Parathyroid adenoma (tissue), 2 donors: ENCODE data around the gene IL21R.

Source experiments
- H2AFZ ChIP-seq: fragments of 300-600 bp; sonication (generic); one replicate; pipeline ENCODE4 v1.7.0; 2017; ENCODE audit warnings: antibody characterized with exemption, mild to moderate bottlenecking
- H3K27ac ChIP-seq: fragments of 300-600 bp; sonication (generic); one replicate; pipeline ENCODE4 v1.7.0; 2017
- H3K27me3 ChIP-seq: fragments of 300-600 bp; sonication (generic); one replicate; pipeline ENCODE4 v1.7.0; 2017; ENCODE audit warnings: low read length; ENCODE audit not compliant: control insufficient read depth, insufficient read depth
- H3K36me3 ChIP-seq: fragments of 300-600 bp; sonication (generic); one replicate; pipeline ENCODE4 v1.7.0; 2017; ENCODE audit warnings: low read length; ENCODE audit not compliant: control insufficient read depth, insufficient read depth
- H3K4me1 ChIP-seq: fragments of 300-600 bp; sonication (generic); one replicate; pipeline ENCODE4 v1.7.0; 2017; ENCODE audit warnings: control low read depth
- H3K4me2 ChIP-seq: fragments of 300-600 bp; sonication (generic); one replicate; pipeline ENCODE4 v1.7.0; 2017; ENCODE audit warnings: low read length
- H3K4me3 ChIP-seq: fragments of 300-600 bp; sonication (generic); one replicate; pipeline ENCODE4 v1.7.0; 2017; ENCODE audit warnings: low read depth, low read length
- H3K79me2 ChIP-seq: fragments of 300-600 bp; sonication (generic); one replicate; pipeline ENCODE4 v1.7.0; 2017; ENCODE audit warnings: control low read depth
- H3K9ac ChIP-seq: fragments of 300-600 bp; sonication (generic); one replicate; pipeline ENCODE4 v1.7.0; 2017; ENCODE audit warnings: mild to moderate bottlenecking
- H3K9me3 ChIP-seq: fragments of 300-600 bp; sonication (generic); one replicate; pipeline ENCODE4 v1.7.0; 2017; ENCODE audit warnings: low read length; ENCODE audit not compliant: control insufficient read depth
- TF ChIP-seq, protein P1 (sequence below): fragments of 300-600 bp; sonication (generic); IDR thresholded peaks from one replicate; pipeline ENCODE4 v1.7.0; 2017; ENCODE audit warnings: antibody characterized with exemption, mild to moderate bottlenecking
- donor health status: primary hyperparathyroidism.

The IL21R gene

GRCh38 chr16:27492588-27492979, 90.6 kb downstream of the IL21R start:
- H2AFZ ChIP-seq, result no peak overlapping the region
- no peak overlapping the region for H3K27ac ChIP-seq
- no peak overlapping the region for H3K4me2 ChIP-seq
- H3K9me3 ChIP-seq, result no peaks in the 10 kb centered on the region
- H3K4me3 ChIP-seq, result no peak overlapping the region
- TF ChIP-seq, protein P1, sequence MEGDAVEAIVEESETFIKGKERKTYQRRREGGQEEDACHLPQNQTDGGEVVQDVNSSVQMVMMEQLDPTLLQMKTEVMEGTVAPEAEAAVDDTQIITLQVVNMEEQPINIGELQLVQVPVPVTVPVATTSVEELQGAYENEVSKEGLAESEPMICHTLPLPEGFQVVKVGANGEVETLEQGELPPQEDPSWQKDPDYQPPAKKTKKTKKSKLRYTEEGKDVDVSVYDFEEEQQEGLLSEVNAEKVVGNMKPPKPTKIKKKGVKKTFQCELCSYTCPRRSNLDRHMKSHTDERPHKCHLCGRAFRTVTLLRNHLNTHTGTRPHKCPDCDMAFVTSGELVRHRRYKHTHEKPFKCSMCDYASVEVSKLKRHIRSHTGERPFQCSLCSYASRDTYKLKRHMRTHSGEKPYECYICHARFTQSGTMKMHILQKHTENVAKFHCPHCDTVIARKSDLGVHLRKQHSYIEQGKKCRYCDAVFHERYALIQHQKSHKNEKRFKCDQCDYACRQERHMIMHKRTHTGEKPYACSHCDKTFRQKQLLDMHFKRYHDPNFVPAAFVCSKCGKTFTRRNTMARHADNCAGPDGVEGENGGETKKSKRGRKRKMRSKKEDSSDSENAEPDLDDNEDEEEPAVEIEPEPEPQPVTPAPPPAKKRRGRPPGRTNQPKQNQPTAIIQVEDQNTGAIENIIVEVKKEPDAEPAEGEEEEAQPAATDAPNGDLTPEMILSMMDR, result no peak
- H3K36me3 ChIP-seq, result no peaks in the 10 kb centered on the region
- H3K4me1 ChIP-seq, result no peaks in the 10 kb centered on the region
- no peaks in the 10 kb centered on the region for H3K27me3 ChIP-seq
- no peaks in the 10 kb centered on the region for H3K79me2 ChIP-seq
- H3K9ac ChIP-seq, result no peak overlapping the region

DNA sequence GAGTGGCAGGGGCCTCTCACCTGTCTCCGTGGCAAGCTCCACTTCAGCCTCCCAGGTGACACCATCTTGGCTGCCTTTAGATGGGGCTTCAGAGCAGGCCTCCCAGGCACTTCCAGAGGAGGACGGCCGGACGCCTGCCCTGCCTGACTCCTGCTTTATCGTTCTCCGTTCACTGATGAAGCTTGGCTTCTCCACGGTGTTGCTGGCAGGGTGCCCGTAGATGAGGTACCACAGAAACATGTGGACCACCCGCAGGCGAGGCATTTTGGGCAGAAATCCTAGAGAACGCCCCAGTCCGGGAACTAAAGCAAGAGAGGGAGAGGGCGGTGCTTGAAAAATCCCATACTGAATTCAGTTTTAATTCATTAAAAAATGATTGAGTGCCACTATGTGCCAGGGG, 93.2 kb downstream of the IL21R start:
- Histone ChIP-seq H3K4me3 (no peak overlapping the region), H3K27ac (no peak overlapping the region), H3K4me1 (no peaks in the 10 kb centered on the region), H3K9ac (no peak overlapping the region), H3K79me2 (no peaks in the 10 kb centered on the region), H3K9me3 (no peaks in the 10 kb centered on the region), H3K36me3 (no peaks in the 10 kb centered on the region), H2AFZ (no peak overlapping the region), H3K4me2 (no peak overlapping the region), H3K27me3 (no peaks in the 10 kb centered on the region)
- TF ChIP-seq, protein P1, result no peak

- Histone ChIP-seq H3K27ac (no peak overlapping the region), H3K4me3 (no peak overlapping the region), H3K9me3 (no peaks in the 10 kb centered on the region), H3K4me2 (no peak overlapping the region), H2AFZ (no peak overlapping the region), H3K79me2 (no peaks in the 10 kb centered on the region), H3K4me1 (no peaks in the 10 kb centered on the region), H3K27me3 (no peaks in the 10 kb centered on the region), H3K36me3 (no peaks in the 10 kb centered on the region), H3K9ac (no peak overlapping the region)
- TF ChIP-seq, protein P1, result no peak
Measured at GRCh38 chr16:27498031-27498825, 96.3 kb downstream of the IL21R start.

GRCh38 chr16:27498916-27499658, 97.1 kb downstream of the IL21R start:
- no peaks in the 10 kb centered on the region for H3K36me3 ChIP-seq

More at GRCh38 chr16:27498916-27499658, 97.1 kb downstream of the IL21R start:
- no peak overlapping the region for H3K4me2 ChIP-seq
- no peak overlapping the region for H3K4me3 ChIP-seq
- H3K27me3 ChIP-seq, result no peaks in the 10 kb centered on the region
- H3K27ac ChIP-seq, result no peak overlapping the region
- TF ChIP-seq, protein P1, result no peak
- no peak overlapping the region for H3K9ac ChIP-seq
- no peaks in the 10 kb centered on the region for H3K4me1 ChIP-seq
- no peak overlapping the region for H2AFZ ChIP-seq
- H3K9me3 ChIP-seq, result no peaks in the 10 kb centered on the region
- no peaks in the 10 kb centered on the region for H3K79me2 ChIP-seq
